A673 (cell line): Measurements from ENCODE around the gene CNDP1. TPM values are rescaled to one million over a fixed set of nuclear protein-coding genes. Genes with fewer than 3 reads are reported as not detected.

ENCODE experiments used
- BruUV-seq: library from RNA; stranded (reverse); fragments of 400-500 nt; replicated peaks from 2 replicates; lab custom pipeline; 2021; lab: Mats Ljungman, UMichigan
- CTCF ChIA-PET: fragments of 300-600 bp; sonication (Branson Sonifier 250); formaldehyde crosslinking; loops from one replicate; lab custom pipeline; 2022; ENCODE audit warnings: antibody characterized with exemption; lab: Charles Lee
- POLR2A ChIA-PET: fragments of 300-600 bp; sonication (Branson Sonifier 250); formaldehyde crosslinking; loops from one replicate; lab custom pipeline; 2022; ENCODE audit warnings: antibody characterized with exemption; ENCODE audit not compliant: low non-redundant PET; lab: Charles Lee
- DNase-seq: peaks from one replicate; pipeline ENCODE4 v3.0.0-alpha.2; 2015; ENCODE audit warnings: low spot score
- H3K27ac ChIP-seq: fragments of 200-600 bp; sonication (generic); 2 replicates; pipeline ENCODE4 v1.5.1; 2016; ENCODE audit warnings: mixed run types, low read depth, mild to moderate bottlenecking, mixed read lengths, antibody characterized with exemption, low read length; ENCODE audit not compliant: poor library complexity, severe bottlenecking
- H3K27me3 ChIP-seq: fragments of 200-600 bp; sonication (generic); replicated peaks from 2 replicates; pipeline ENCODE4 v1.6.1; 2017; ENCODE audit warnings: mixed run types, low read depth, mild to moderate bottlenecking, mixed read lengths, antibody characterized with exemption, low read length; ENCODE audit not compliant: insufficient read depth, poor library complexity
- H3K36me3 ChIP-seq: fragments of 200-600 bp; sonication (generic); 2 replicates; pipeline ENCODE4 v1.6.1; 2016; ENCODE audit warnings: mixed run types, mild to moderate bottlenecking, mixed read lengths, antibody characterized with exemption, low read length; ENCODE audit not compliant: insufficient read depth, poor library complexity, severe bottlenecking
- H3K4me1 ChIP-seq: fragments of 200-600 bp; sonication (generic); 2 replicates; pipeline ENCODE4 v1.6.1; 2017; ENCODE audit warnings: mixed run types, mild to moderate bottlenecking, mixed read lengths, antibody characterized with exemption, low read length; ENCODE audit not compliant: insufficient read depth, poor library complexity, severe bottlenecking
- H3K4me3 ChIP-seq: fragments of 200-600 bp; sonication (generic); 2 replicates; pipeline ENCODE4 v1.5.1; 2016; ENCODE audit warnings: low read depth, mixed run types, mild to moderate bottlenecking, mixed read lengths, low read length; ENCODE audit not compliant: poor library complexity, severe bottlenecking
- H3K9me3 ChIP-seq: fragments of 200-600 bp; sonication (generic); 2 replicates; pipeline ENCODE4 v1.6.1; 2016; ENCODE audit warnings: mixed run types, low read depth, mild to moderate bottlenecking, mixed read lengths, antibody characterized with exemption, low read length; ENCODE audit not compliant: poor library complexity, severe bottlenecking
- CTCF ChIP-seq: fragments of 300-800, 200-600 bp; sonication (generic); conservative IDR thresholded peaks from 2 replicates; pipeline ENCODE4 v1.5.1; 2017; ENCODE audit warnings: low read depth, mild to moderate bottlenecking, antibody characterized with exemption, low read length, moderate library complexity, mixed read lengths
- EZH2 ChIP-seq: fragments of 200-600 bp; sonication (generic); IDR thresholded peaks from 2 replicates; pipeline ENCODE4 v1.6.1; 2017; ENCODE audit warnings: borderline replicate concordance, low read depth, mild to moderate bottlenecking, mixed read lengths, antibody characterized with exemption, low read length; ENCODE audit not compliant: poor library complexity, severe bottlenecking
- intact Hi-C: fragments of 100-400 bp; cut with micrococcal nuclease; formaldehyde crosslinking; loops from one replicate; pipeline ENCODE4 v1.10.0; 2022; ENCODE audit not compliant: unreplicated experiment
- total RNA-seq: library from RNA; stranded (reverse); gene quantifications from 2 replicates; pipeline ENCODE4 v1.2.3, GENCODE V29; 2021

CNDP1 gene
- total RNA-seq, 1 experiment from 2014 or later = not detected

- intact Hi-C loops = no loop called here
- Histone ChIP-seq H3K36me3 (peaks cover 25% of the 10 kb centered on the region), H3K27me3 (no peaks in the 10 kb centered on the region), H3K4me1 (no peaks in the 10 kb centered on the region), H3K4me3 (no peak overlapping the region), H3K9me3 (no peaks in the 10 kb centered on the region), H3K27ac (no peak overlapping the region)
- BruUV-seq = no TSS peak
- ChIA-PET POLR2A (no interaction called here), CTCF (no interaction called here)
- no peak for DNase-seq
- TF ChIP-seq CTCF (no peak), EZH2 (no peak)
These were observed 28.5 kb upstream of the CNDP1 start for GRCh38 chr18:74505776-74506175.

GRCh38 chr18:74506448-74507084, 27.7 kb upstream of the CNDP1 start:
- intact Hi-C loops = no loop called here
- Histone ChIP-seq H3K27me3 (no peaks in the 10 kb centered on the region), H3K36me3 (peaks cover 19% of the 10 kb centered on the region), H3K4me1 (no peaks in the 10 kb centered on the region), H3K27ac (no peak overlapping the region), H3K4me3 (no peak overlapping the region), H3K9me3 (no peaks in the 10 kb centered on the region)
- DNase-seq = no peak
- CTCF ChIA-PET = no interaction called here
- TF ChIP-seq CTCF (no peak), EZH2 (no peak)
- BruUV-seq = no TSS peak
- POLR2A ChIA-PET = interaction anchor here (0.6 kb wide), 1 partner anchor 9 kb away, joined by 4 read pairs; no protein-coding TSS in a partner anchor

- intact Hi-C loops = no loop called here
- Histone ChIP-seq H3K27me3 (no peaks in the 10 kb centered on the region), H3K4me3 (no peak overlapping the region), H3K27ac (no peak overlapping the region), H3K9me3 (no peaks in the 10 kb centered on the region), H3K36me3 (peaks cover 15% of the 10 kb centered on the region), H3K4me1 (no peaks in the 10 kb centered on the region)
- ChIA-PET CTCF (no interaction called here), POLR2A (interaction anchor here (0.6 kb wide), 1 partner anchor 9 kb away, joined by 4 read pairs; no protein-coding TSS in a partner anchor)
- no TSS peak for BruUV-seq
- TF ChIP-seq EZH2 (no peak), CTCF (no peak)
- no peak for DNase-seq
These were observed 27.0 kb upstream of the CNDP1 start for GRCh38 chr18:74507097-74507881.
